Activated B cell treated with CpG ODN at 0.5 μM for 24 hours (primary cell): ENCODE measurements around the gene OBSCN. TPM values are rescaled to one million over a fixed set of nuclear protein-coding genes. Genes with fewer than 3 reads are reported as not detected.

Experiments used
- ATAC-seq: fragments of 200-7000 bp; cut with Tn5 transposase; one replicate; pipeline ENCODE4 v1.10.0; 2021; ENCODE audit warnings: low read depth, mild to moderate bottlenecking, moderate library complexity
- CTCF ChIA-PET: fragments of 350-600 bp; sonication (Branson Sonifier 250); formaldehyde crosslinking; loops from one replicate; lab custom pipeline; 2021; ENCODE audit warnings: antibody characterized with exemption; lab: Charles Lee
- POLR2A ChIA-PET: fragments of 350-600 bp; sonication (Branson Sonifier 250); formaldehyde crosslinking; loops from one replicate; lab custom pipeline; 2021; ENCODE audit warnings: antibody characterized with exemption; lab: Charles Lee
- DNase-seq: peaks from one replicate; pipeline ENCODE4 v3.0.0; 2022
- H3K27ac Mint-ChIP-seq: one replicate; pipeline ENCODE4 v1.8.0; 2020; ENCODE audit warnings: mixed read lengths
- H3K27me3 Mint-ChIP-seq: one replicate; pipeline ENCODE4 v1.8.0; 2021; ENCODE audit warnings: mixed read lengths
- H3K36me3 Mint-ChIP-seq: one replicate; pipeline ENCODE4 v1.8.0; 2021; ENCODE audit warnings: low read depth, mixed read lengths
- H3K4me1 Mint-ChIP-seq: one replicate; pipeline ENCODE4 v1.8.0; 2021; ENCODE audit warnings: mixed read lengths
- H3K4me3 Mint-ChIP-seq: one replicate; pipeline ENCODE4 v1.8.0; 2020; ENCODE audit warnings: mild to moderate bottlenecking, mixed read lengths
- H3K9me3 Mint-ChIP-seq: one replicate; pipeline ENCODE4 v1.8.0; 2020; ENCODE audit warnings: mixed read lengths
- CTCF ChIP-seq: fragments of 200-600 bp; IDR thresholded peaks from one replicate; pipeline ENCODE4 v1.8.0; 2022; ENCODE audit warnings: antibody characterized with exemption, mild to moderate bottlenecking
- intact Hi-C: fragments of 100-400 bp; cut with micrococcal nuclease; formaldehyde crosslinking; loops from one replicate; pipeline ENCODE4 v1.15.1; 2024
- total RNA-seq: library from RNA; stranded (reverse); gene quantifications from 2 replicates; pipeline ENCODE4 v1.2.3, GENCODE V29; 2022

OBSCN gene
- total RNA-seq, 1 donor from 2014 or later = 19.8 TPM

- ATAC-seq (no peak), DNase-seq (no peak)
- H3K9me3 Mint-ChIP-seq = no peaks in the 10 kb centered on the region
- no peak for TF ChIP-seq CTCF
- intact Hi-C loops = loop anchor here (5.0 kb wide), 2 partner anchors 1226 to 1761 kb away; partner anchors contain the start of genes COQ8A and PARP1
- peak overlapping the region; percentile 27 for H3K27ac Mint-ChIP-seq
- ChIA-PET POLR2A (interaction anchor here (1.1 to 6.0 kb wide), 3 partner anchors 8 to 238 kb away, joined by 8 to 134 read pairs (median 11); partner anchors contain the start of genes GUK1 and TRIM11), CTCF (interaction anchor here (0.9 kb wide), 1 partner anchor 31 kb away, joined by 3 read pairs; no protein-coding TSS in a partner anchor)
- peaks cover 11% of the 10 kb centered on the region for H3K36me3 Mint-ChIP-seq
- H3K4me1 Mint-ChIP-seq = peaks cover 32% of the 10 kb centered on the region
- H3K27me3 Mint-ChIP-seq = no peaks in the 10 kb centered on the region
- no peak overlapping the region for H3K4me3 Mint-ChIP-seq
Observed at GRCh38 chr1:228168563-228169270, 39.1 kb upstream of the OBSCN start.

GRCh38 chr1:228169345-228169744, 38.5 kb upstream of the OBSCN start:
- ChIA-PET CTCF (no interaction called here), POLR2A (no interaction called here)
- H3K9me3 Mint-ChIP-seq = no peaks in the 10 kb centered on the region
- intact Hi-C loops = loop anchor here (5.0 kb wide), 2 partner anchors 1227 to 1762 kb away; partner anchors contain the start of genes COQ8A and PARP1
- H3K27me3 Mint-ChIP-seq = no peaks in the 10 kb centered on the region
- no peak for TF ChIP-seq CTCF
- H3K36me3 Mint-ChIP-seq = peaks cover 11% of the 10 kb centered on the region
- peak overlapping the region; percentile 12 for H3K27ac Mint-ChIP-seq
- peaks cover 29% of the 10 kb centered on the region for H3K4me1 Mint-ChIP-seq
- ATAC-seq (no peak), DNase-seq (no peak)
- no peak overlapping the region for H3K4me3 Mint-ChIP-seq

- intact Hi-C loops = no loop called here
- no peak overlapping the region for H3K27ac Mint-ChIP-seq
- H3K4me3 Mint-ChIP-seq = no peak overlapping the region
- peaks cover 13% of the 10 kb centered on the region for H3K36me3 Mint-ChIP-seq
- H3K9me3 Mint-ChIP-seq = no peaks in the 10 kb centered on the region
- no peaks in the 10 kb centered on the region for H3K27me3 Mint-ChIP-seq
- POLR2A ChIA-PET = interaction anchor here (0.6 kb wide), 1 partner anchor 10 kb away, joined by 5 read pairs; no protein-coding TSS in a partner anchor
- CTCF ChIA-PET = interaction anchor here (0.8 kb wide), 1 partner anchor 9 kb away, joined by 3 read pairs; no protein-coding TSS in a partner anchor
- ATAC-seq (no peak), DNase-seq (no peak)
- peaks cover 17% of the 10 kb centered on the region for H3K4me1 Mint-ChIP-seq
- TF ChIP-seq CTCF = no peak
Observed at GRCh38 chr1:228170666-228171065, 37.2 kb upstream of the OBSCN start.

DNA sequence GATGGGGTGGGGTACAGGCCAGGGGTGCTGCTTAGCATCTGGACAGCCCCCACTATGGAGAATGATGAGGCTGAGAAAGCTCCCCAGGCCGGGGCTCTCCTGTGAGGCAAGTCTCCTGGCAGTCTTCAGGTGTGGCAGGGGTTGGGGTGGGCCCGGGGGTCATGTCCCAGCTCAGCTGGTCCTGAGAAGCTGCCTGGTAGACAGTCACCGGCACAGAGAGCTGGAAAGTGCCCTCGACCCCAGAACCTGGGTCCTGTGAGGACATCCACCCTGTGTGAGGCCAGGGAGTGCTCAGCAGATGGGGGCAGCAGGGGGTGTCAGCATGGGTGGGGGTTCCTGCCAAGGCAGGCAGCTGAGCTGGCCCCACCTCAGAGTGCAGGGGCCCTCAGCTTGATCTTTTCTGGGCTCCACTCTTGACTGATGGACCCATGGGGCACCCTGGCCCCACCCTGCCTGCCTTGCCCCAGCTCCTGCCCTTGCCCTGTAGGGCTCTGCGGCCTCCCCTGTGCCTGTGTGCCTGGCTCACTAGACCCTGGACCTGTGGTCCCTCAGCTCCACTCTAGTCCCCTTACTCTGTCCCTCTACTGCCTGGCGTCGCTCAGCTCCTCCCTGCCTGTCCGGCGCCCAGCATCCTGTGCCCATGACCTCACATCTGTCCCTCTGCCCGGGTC, 36.5 kb upstream of the OBSCN start:
- Mint-ChIP-seq H3K36me3 (peaks cover 20% of the 10 kb centered on the region), H3K27me3 (no peaks in the 10 kb centered on the region), H3K4me3 (no peak overlapping the region), H3K9me3 (no peaks in the 10 kb centered on the region), H3K4me1 (peaks cover 17% of the 10 kb centered on the region), H3K27ac (no peak overlapping the region)
- intact Hi-C loops = no loop called here
- ChIA-PET CTCF (interaction anchor here (0.8 to 1.1 kb wide), 2 partner anchors 9 to 39 kb away, joined by 3 read pairs; no protein-coding TSS in a partner anchor), POLR2A (interaction anchor here (0.6 kb wide), 1 partner anchor 9 kb away, joined by 5 read pairs; no protein-coding TSS in a partner anchor)
- ATAC-seq (no peak), DNase-seq (no peak)
- TF ChIP-seq CTCF = no peak
